MM.1S (cell line): ENCODE measurements around the gene PITPNM3.

Source experiments
- DNase-seq: peaks from one replicate; pipeline ENCODE4 v3.0.0-alpha.2; 2015
- H2AFZ ChIP-seq: fragments of 300-600 bp; sonication (generic); 2 replicates; pipeline ENCODE4 v1.6.0; 2016; ENCODE audit warnings: antibody characterized with exemption, low read length
- H3F3A ChIP-seq: fragments of 300-600 bp; sonication (generic); 2 replicates; pipeline ENCODE4 v1.6.1; 2016; ENCODE audit warnings: mild to moderate bottlenecking, antibody characterized with exemption, low read length, moderate library complexity, mixed read lengths; ENCODE audit not compliant: insufficient read depth
- H3K27ac ChIP-seq: fragments of 300-600 bp; sonication (generic); 2 replicates; pipeline ENCODE4 v1.5.1; 2016; ENCODE audit warnings: mild to moderate bottlenecking, low read length
- H3K27me3 ChIP-seq: fragments of 300-600 bp; sonication (generic); replicated peaks from 2 replicates; pipeline ENCODE4 v1.6.0; 2016; ENCODE audit warnings: low read length; ENCODE audit not compliant: insufficient read depth
- H3K36me3 ChIP-seq: fragments of 300-600 bp; sonication (generic); replicated peaks from 2 replicates; pipeline ENCODE4 v1.6.1; 2016; ENCODE audit warnings: mild to moderate bottlenecking, low read length, mixed read lengths; ENCODE audit not compliant: insufficient read depth
- H3K4me1 ChIP-seq: fragments of 300-600 bp; sonication (generic); 2 replicates; pipeline ENCODE4 v1.6.1; 2016; ENCODE audit warnings: low read length, mixed read lengths
- H3K4me2 ChIP-seq: fragments of 300-600 bp; sonication (generic); 2 replicates; pipeline ENCODE4 v1.6.0; 2016; ENCODE audit warnings: low read depth, low read length
- H3K4me3 ChIP-seq: fragments of 300-600 bp; sonication (generic); 2 replicates; pipeline ENCODE4 v1.5.1; 2016; ENCODE audit warnings: low read length, mixed read lengths
- H3K79me2 ChIP-seq: fragments of 300-600 bp; sonication (generic); 2 replicates; pipeline ENCODE4 v1.6.1; 2016; ENCODE audit warnings: mixed run types, low read length, mixed read lengths
- H3K9ac ChIP-seq: fragments of 300-600 bp; sonication (generic); 2 replicates; pipeline ENCODE4 v1.6.1; 2016; ENCODE audit warnings: low read length, mixed read lengths
- H3K9me2 ChIP-seq: fragments of 300-600 bp; sonication (generic); replicated peaks from 2 replicates; pipeline ENCODE4 v1.6.1; 2016; ENCODE audit warnings: mild to moderate bottlenecking, low read length, mixed read lengths; ENCODE audit not compliant: insufficient read depth
- H3K9me3 ChIP-seq: fragments of 300-600 bp; sonication (generic); replicated peaks from 2 replicates; pipeline ENCODE4 v1.6.1; 2016; ENCODE audit warnings: mild to moderate bottlenecking, low read length, mixed read lengths; ENCODE audit not compliant: insufficient read depth
- H4K20me1 ChIP-seq: fragments of 300-600 bp; sonication (generic); 2 replicates; pipeline ENCODE4 v1.6.1; 2016; ENCODE audit warnings: mild to moderate bottlenecking, low read length, moderate library complexity, mixed read lengths; ENCODE audit not compliant: insufficient read depth
- CTCF ChIP-seq: fragments of 300-600 bp; sonication (generic); IDR thresholded peaks from 2 replicates; pipeline ENCODE4 v1.5.1; 2016; ENCODE audit warnings: antibody characterized with exemption, low read length, mixed read lengths
- EZH2 ChIP-seq: fragments of 300-600 bp; sonication (generic); optimal IDR thresholded peaks from 2 replicates; pipeline ENCODE3; 2017; ENCODE audit warnings: low read depth, mild to moderate bottlenecking, antibody characterized with exemption, low read length, mixed read lengths
- EZH2phosphoT487 ChIP-seq: fragments of 300-600 bp; sonication (generic); IDR thresholded peaks from 2 replicates; pipeline ENCODE4 v1.6.1; 2018; ENCODE audit warnings: antibody characterized with exemption, low read length

The PITPNM3 gene

GRCh38 chr17:6456321-6456720 lies 100.0 kb downstream of the PITPNM3 start:
- peaks cover 8% of the 10 kb centered on the region for H3K4me1 ChIP-seq
- no peaks in the 10 kb centered on the region for H3K9me3 ChIP-seq
- no peaks in the 10 kb centered on the region for H4K20me1 ChIP-seq
- H2AFZ ChIP-seq: no peak overlapping the region
- H3K27ac ChIP-seq: no peak overlapping the region
- H3K36me3 ChIP-seq: no peaks in the 10 kb centered on the region
- H3F3A ChIP-seq: no peaks in the 10 kb centered on the region; the same call in 1 of the 2 replicates
- no peaks in the 10 kb centered on the region for H3K9me2 ChIP-seq
- H3K9ac ChIP-seq: no peak overlapping the region
- H3K4me2 ChIP-seq: no peak overlapping the region
- H3K79me2 ChIP-seq: no peaks in the 10 kb centered on the region
- TF ChIP-seq CTCF: no peak
- DNase-seq: no peak
- no peak overlapping the region for H3K4me3 ChIP-seq
- H3K27me3 ChIP-seq: peaks cover 44% of the 10 kb centered on the region

- Histone ChIP-seq H3K79me2 (no peaks in the 10 kb centered on the region), H3K27me3 (peaks cover 43% of the 10 kb centered on the region), H4K20me1 (no peaks in the 10 kb centered on the region), H3K9me2 (no peaks in the 10 kb centered on the region), H3K9me3 (no peaks in the 10 kb centered on the region), H3K36me3 (no peaks in the 10 kb centered on the region), H3K9ac (peak overlapping the region; percentile 33; the same call in 1 of the 2 replicates), H3F3A (no peaks in the 10 kb centered on the region; the same call in 1 of the 2 replicates), H3K4me1 (peaks cover 8% of the 10 kb centered on the region), H2AFZ (peak overlapping the region; percentile 53; the same call in 1 of the 2 replicates), H3K4me3 (peak overlapping the region; percentile 22; the same call in 1 of the 2 replicates), H3K27ac (peak overlapping the region; percentile 27; the same call in 1 of the 2 replicates), H3K4me2 (peak overlapping the region; percentile 39; the same call in 1 of the 2 replicates)
- DNase-seq: peak; percentile 75
- TF ChIP-seq EZH2 (no peak), EZH2phosphoT487 (no peak), CTCF (no peak)
Measured at GRCh38 chr17:6455321-6455705, 101.0 kb downstream of the PITPNM3 start.

GRCh38 chr17:6454495-6455320 lies 101.6 kb downstream of the PITPNM3 start:
- no peak for TF ChIP-seq EZH2phosphoT487
- TF ChIP-seq EZH2: no peak
- TF ChIP-seq CTCF: no peak
- peak overlapping the region; percentile 27; the same call in 1 of the 2 replicates for H3K27ac ChIP-seq
- peaks cover 8% of the 10 kb centered on the region for H3K4me1 ChIP-seq
- no peaks in the 10 kb centered on the region for H3K9me2 ChIP-seq
- H3K4me2 ChIP-seq: peak overlapping the region; percentile 39; the same call in 1 of the 2 replicates
- H2AFZ ChIP-seq: peak overlapping the region; percentile 53; the same call in 1 of the 2 replicates
- H3K9ac ChIP-seq: peak overlapping the region; percentile 33; the same call in 1 of the 2 replicates
- peaks cover 37% of the 10 kb centered on the region for H3K27me3 ChIP-seq
- H3K9me3 ChIP-seq: no peaks in the 10 kb centered on the region
- peak overlapping the region; percentile 22; the same call in 1 of the 2 replicates for H3K4me3 ChIP-seq
- no peaks in the 10 kb centered on the region for H3K79me2 ChIP-seq
- no peaks in the 10 kb centered on the region for H4K20me1 ChIP-seq
- no peaks in the 10 kb centered on the region for H3K36me3 ChIP-seq
- H3F3A ChIP-seq: no peaks in the 10 kb centered on the region; the same call in 1 of the 2 replicates
- no peak for DNase-seq
